Measurements from ENCODE around the gene NHS.

The NHS gene

DNA sequence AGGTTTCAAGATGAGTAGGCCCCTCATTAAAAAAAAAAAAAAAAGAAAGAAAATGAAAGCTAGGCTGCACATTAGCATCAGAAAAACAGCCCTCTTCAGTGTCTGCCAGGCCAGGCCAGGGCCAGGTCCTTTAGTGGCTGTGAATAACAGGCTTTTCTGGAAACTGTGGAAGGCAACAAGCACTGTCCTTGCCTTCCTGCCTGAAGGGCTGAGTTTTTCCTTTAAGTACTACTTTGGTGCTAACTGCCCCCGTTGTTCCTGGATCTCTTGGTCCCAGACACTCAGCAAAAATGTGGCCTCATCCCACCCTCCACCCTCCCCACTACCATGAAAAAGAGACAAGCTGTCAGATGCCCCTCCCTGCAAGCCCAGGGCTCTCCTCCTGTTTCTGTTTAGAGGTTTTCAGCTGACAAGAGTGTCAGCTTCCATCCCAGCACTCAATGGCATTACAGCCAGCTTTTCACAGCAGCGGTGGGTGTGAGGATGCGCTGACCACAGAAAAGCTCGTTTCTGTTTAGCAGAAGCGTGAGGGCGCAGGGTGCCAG is 174.2 kb downstream of the NHS start:
- Histone ChIP-seq H4K20me1 (ENCODE audit: insufficient read depth, low read length) (no peaks in the 10 kb centered on the region), H3K4me3 (ENCODE audit: low read depth, low read length, poor library complexity, severe bottlenecking) (no peak overlapping the region), H3K27ac (ENCODE audit: low read depth, low read length, poor library complexity, severe bottlenecking) (no peak overlapping the region), H3K27me3 (ENCODE audit: insufficient read depth, low read length) (no peaks in the 10 kb centered on the region), H3K4me2 (ENCODE audit: low read length) (no peak overlapping the region), H3K36me3 (ENCODE audit: insufficient read depth, low read length) (no peaks in the 10 kb centered on the region), H2AFZ (ENCODE audit: low read length) (no peak overlapping the region), H3F3A (ENCODE audit: insufficient read depth, low read length) (no peaks in the 10 kb centered on the region), H3K9ac (ENCODE audit: low read length) (no peak overlapping the region), H3K4me1 (ENCODE audit: insufficient read depth, low read length, severe bottlenecking) (no peaks in the 10 kb centered on the region), H3K9me2 (ENCODE audit: low read depth, low read length) (no peaks in the 10 kb centered on the region), H3K9me3 (ENCODE audit: low read length) (no peaks in the 10 kb centered on the region), H3K79me2 (ENCODE audit: insufficient read depth, low read length) (no peaks in the 10 kb centered on the region)
- TF ChIP-seq EZH2 (IDR thresholded peaks at IDR 0.05; ENCODE audit: borderline replicate concordance, low read length), result no peak
- TF ChIP-seq, protein P1, sequence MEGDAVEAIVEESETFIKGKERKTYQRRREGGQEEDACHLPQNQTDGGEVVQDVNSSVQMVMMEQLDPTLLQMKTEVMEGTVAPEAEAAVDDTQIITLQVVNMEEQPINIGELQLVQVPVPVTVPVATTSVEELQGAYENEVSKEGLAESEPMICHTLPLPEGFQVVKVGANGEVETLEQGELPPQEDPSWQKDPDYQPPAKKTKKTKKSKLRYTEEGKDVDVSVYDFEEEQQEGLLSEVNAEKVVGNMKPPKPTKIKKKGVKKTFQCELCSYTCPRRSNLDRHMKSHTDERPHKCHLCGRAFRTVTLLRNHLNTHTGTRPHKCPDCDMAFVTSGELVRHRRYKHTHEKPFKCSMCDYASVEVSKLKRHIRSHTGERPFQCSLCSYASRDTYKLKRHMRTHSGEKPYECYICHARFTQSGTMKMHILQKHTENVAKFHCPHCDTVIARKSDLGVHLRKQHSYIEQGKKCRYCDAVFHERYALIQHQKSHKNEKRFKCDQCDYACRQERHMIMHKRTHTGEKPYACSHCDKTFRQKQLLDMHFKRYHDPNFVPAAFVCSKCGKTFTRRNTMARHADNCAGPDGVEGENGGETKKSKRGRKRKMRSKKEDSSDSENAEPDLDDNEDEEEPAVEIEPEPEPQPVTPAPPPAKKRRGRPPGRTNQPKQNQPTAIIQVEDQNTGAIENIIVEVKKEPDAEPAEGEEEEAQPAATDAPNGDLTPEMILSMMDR (IDR thresholded peaks at IDR 0.05; ENCODE audit: low read length), result no peak

DNA sequence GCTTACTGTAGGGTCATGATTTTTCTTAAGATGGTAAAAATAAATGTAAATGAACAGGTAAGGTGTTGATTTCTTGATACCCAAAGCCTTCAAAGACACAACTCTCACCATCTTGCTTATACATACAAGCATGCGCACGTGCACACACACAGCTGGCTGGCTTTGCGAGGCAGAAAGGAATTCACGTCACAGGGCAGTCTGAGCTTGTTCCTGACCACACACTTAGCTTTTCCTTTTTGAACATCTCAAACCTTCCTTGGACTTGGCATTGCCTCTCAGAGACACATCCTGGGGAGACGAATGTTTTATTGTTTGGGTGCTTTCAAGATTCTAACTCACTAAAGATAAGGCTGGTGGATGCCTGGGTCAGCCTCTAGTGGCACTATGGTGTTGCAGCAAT is 175.0 kb downstream of the NHS start:
- TF ChIP-seq, protein P1 (IDR thresholded peaks at IDR 0.05; ENCODE audit: low read length), result no peak
- TF ChIP-seq EZH2 (IDR thresholded peaks at IDR 0.05; ENCODE audit: borderline replicate concordance, low read length), result no peak
- Histone ChIP-seq H3K4me2 (ENCODE audit: low read length) (no peak overlapping the region), H3K9me3 (ENCODE audit: low read length) (no peaks in the 10 kb centered on the region), H3K9me2 (ENCODE audit: low read depth, low read length) (no peaks in the 10 kb centered on the region), H3K79me2 (ENCODE audit: insufficient read depth, low read length) (no peaks in the 10 kb centered on the region), H3K27me3 (ENCODE audit: insufficient read depth, low read length) (no peaks in the 10 kb centered on the region), H3K27ac (ENCODE audit: low read depth, low read length, poor library complexity, severe bottlenecking) (no peak overlapping the region), H3K9ac (ENCODE audit: low read length) (no peak overlapping the region), H3K4me3 (ENCODE audit: low read depth, low read length, poor library complexity, severe bottlenecking) (no peak overlapping the region), H2AFZ (ENCODE audit: low read length) (no peak overlapping the region), H4K20me1 (ENCODE audit: insufficient read depth, low read length) (no peaks in the 10 kb centered on the region), H3K36me3 (ENCODE audit: insufficient read depth, low read length) (no peaks in the 10 kb centered on the region), H3K4me1 (ENCODE audit: insufficient read depth, low read length, severe bottlenecking) (no peaks in the 10 kb centered on the region), H3F3A (ENCODE audit: insufficient read depth, low read length) (no peaks in the 10 kb centered on the region)

DNA sequence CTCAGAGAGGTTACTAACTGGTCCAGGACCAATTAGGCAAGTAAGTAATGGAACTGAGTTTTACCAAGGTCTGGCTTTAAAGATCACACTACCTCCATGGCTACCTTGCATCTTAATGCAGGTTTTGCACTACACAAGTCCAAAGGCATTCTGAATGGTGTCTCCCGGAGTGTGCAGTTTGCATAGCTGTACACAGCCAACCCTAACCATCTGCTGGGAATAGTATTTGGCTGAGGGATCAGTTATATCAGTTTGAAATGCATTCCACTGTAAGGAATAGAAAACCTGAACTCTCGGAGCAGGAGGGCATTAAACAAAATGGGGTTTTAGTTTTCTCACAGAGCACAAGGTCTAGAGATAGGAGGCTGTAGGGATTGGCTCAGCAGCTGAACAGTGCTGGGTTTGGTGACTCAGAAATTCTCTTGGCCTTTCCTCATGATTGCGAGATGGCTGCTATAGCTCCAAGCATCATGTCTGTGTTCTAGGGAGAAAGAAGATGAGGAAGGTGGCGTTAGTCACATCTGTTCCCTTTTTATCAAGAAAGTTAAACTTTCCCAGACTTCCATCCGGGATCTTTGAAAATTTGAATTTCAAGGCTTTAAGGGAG is 177.1 kb downstream of the NHS start:
- Histone ChIP-seq H3K27ac (ENCODE audit: low read depth, low read length, poor library complexity, severe bottlenecking) (no peak overlapping the region), H3F3A (ENCODE audit: insufficient read depth, low read length) (no peaks in the 10 kb centered on the region), H3K9me2 (ENCODE audit: low read depth, low read length) (no peaks in the 10 kb centered on the region), H3K4me3 (ENCODE audit: low read depth, low read length, poor library complexity, severe bottlenecking) (no peak overlapping the region), H3K9me3 (ENCODE audit: low read length) (no peaks in the 10 kb centered on the region), H3K9ac (ENCODE audit: low read length) (no peak overlapping the region), H3K79me2 (ENCODE audit: insufficient read depth, low read length) (no peaks in the 10 kb centered on the region), H3K36me3 (ENCODE audit: insufficient read depth, low read length) (no peaks in the 10 kb centered on the region), H4K20me1 (ENCODE audit: insufficient read depth, low read length) (no peaks in the 10 kb centered on the region), H3K4me2 (ENCODE audit: low read length) (no peak overlapping the region), H3K4me1 (ENCODE audit: insufficient read depth, low read length, severe bottlenecking) (no peaks in the 10 kb centered on the region), H3K27me3 (ENCODE audit: insufficient read depth, low read length) (no peaks in the 10 kb centered on the region), H2AFZ (ENCODE audit: low read length) (no peak overlapping the region)
- no peak for TF ChIP-seq EZH2 (IDR thresholded peaks at IDR 0.05; ENCODE audit: borderline replicate concordance, low read length)
- TF ChIP-seq, protein P1 (IDR thresholded peaks at IDR 0.05; ENCODE audit: low read length), result no peak

Measured in OCI-LY1 (cell line).